Measurements from ENCODE around the gene TSSK3.

GRCh38 chr1:32392325-32392724 is 30.0 kb downstream of the TSSK3 start:
- no peak for TF ChIP-seq CTCF (IDR thresholded peaks at IDR 0.05)
- no peak for TF ChIP-seq POLR2AphosphoS5 (IDR thresholded peaks at IDR 0.05; ENCODE audit: insufficient read depth in 1 of 2, low read depth in 1 of 2)
- TF ChIP-seq POLR2A (IDR thresholded peaks at IDR 0.05), result no peak

Data from vagina (tissue), 2 donors.